Fibroblast of skin of left quadriceps (primary cell): ENCODE measurements around the gene SLC49A3.
"Not testable (repeated sequence)": the region's sequence is repeated elsewhere in the genome, so short reads cannot be mapped to it uniquely, and the experiment has no call there.

Experiments used
- DNase-seq, 2 experiments: peaks; one replicate each; pipeline ENCODE4 v3.0.0-alpha.2; 2013; ENCODE audit warnings: low read depth in 2 of 2

The SLC49A3 gene

GRCh38 chr4:722169-722725 is 33.3 kb upstream of the SLC49A3 start:
- DNase-seq = no peak

- DNase-seq = no peak
These were observed 32.6 kb upstream of the SLC49A3 start for GRCh38 chr4:721261-722168.

GRCh38 chr4:720111-720860 is 31.3 kb upstream of the SLC49A3 start:
- DNase-seq = no peak

- no peak for DNase-seq
These were observed 29.5 kb upstream of the SLC49A3 start for GRCh38 chr4:718460-718859.

- DNase-seq = no peak
These were observed 28.8 kb upstream of the SLC49A3 start for GRCh38 chr4:717601-718320.

- no peak for DNase-seq
These were observed 25.1 kb upstream of the SLC49A3 start for GRCh38 chr4:714087-714486.

- DNase-seq = no peak
These were observed 24.1 kb upstream of the SLC49A3 start for GRCh38 chr4:712916-713632.

- DNase-seq = no peak
These were observed 23.1 kb upstream of the SLC49A3 start for GRCh38 chr4:712093-712492.

- no peak for DNase-seq
These were observed 22.0 kb upstream of the SLC49A3 start for GRCh38 chr4:710916-711315.

GRCh38 chr4:710116-710515 is 21.2 kb upstream of the SLC49A3 start:
- DNase-seq = no peak

GRCh38 chr4:709348-709747 is 20.4 kb upstream of the SLC49A3 start:
- DNase-seq = no peak

- DNase-seq = no peak
These were observed 19.6 kb upstream of the SLC49A3 start for GRCh38 chr4:708631-708933.

- DNase-seq = no peak
These were observed 19.1 kb upstream of the SLC49A3 start for GRCh38 chr4:707929-708630.

- DNase-seq = no peak
These were observed 18.1 kb upstream of the SLC49A3 start for GRCh38 chr4:706834-707598.

GRCh38 chr4:706083-706633 is 17.2 kb upstream of the SLC49A3 start:
- DNase-seq = not testable (repeated sequence)

- DNase-seq = peak; percentile 89 to 90
These were observed 16.5 kb upstream of the SLC49A3 start, which contains the start of gene PCGF3 for GRCh38 chr4:705278-706082. PCGF3 (plus strand) TSS chr4:705832; CDS start chr4:733681, 27,849 bp downstream.

- DNase-seq = no peak
These were observed 16.0 kb upstream of the SLC49A3 start for GRCh38 chr4:704971-705277.

GRCh38 chr4:704198-704891 is 15.4 kb upstream of the SLC49A3 start:
- DNase-seq = no peak
